CD4-positive, CD25-positive, alpha-beta regulatory T cell (primary cell): ENCODE data around the gene SETBP1. TPM values are rescaled to one million over a fixed set of nuclear protein-coding genes. Genes with fewer than 3 reads are reported as not detected.

ENCODE experiments used
- ATAC-seq, 2 donors: fragments of 150-1000 bp; cut with Tn5 transposase; one replicate each; pipeline ENCODE4 v1.10.0; 2021; ENCODE audit warnings: low read depth in 2 of 2, moderate number of reproducible peaks in 2 of 2, moderate library complexity in 1 of 2
- DNase-seq, 3 donors: peaks; one replicate each; pipeline versions ENCODE4 v3.0.0 to v3.0.0-alpha.2; 2012 to 2022; ENCODE audit warnings: mixed read lengths in 1 of 3
- H3K27ac ChIP-seq: one replicate; pipeline ENCODE4 v1.7.0; 2013; ENCODE audit warnings: mild to moderate bottlenecking, low read length; ENCODE audit not compliant: insufficient read depth, poor library complexity, severe bottlenecking
- H3K27me3 ChIP-seq: one replicate; pipeline ENCODE4 v1.7.0; 2013; ENCODE audit warnings: low read length; ENCODE audit not compliant: control insufficient read depth, insufficient read depth
- H3K36me3 ChIP-seq: one replicate; pipeline ENCODE4 v1.7.0; 2013; ENCODE audit warnings: mild to moderate bottlenecking, low read length, moderate library complexity; ENCODE audit not compliant: control insufficient read depth, insufficient read depth
- H3K4me1 ChIP-seq: 2 replicates; pipeline ENCODE4 v1.7.0; 2013; ENCODE audit warnings: mild to moderate bottlenecking, low read length; ENCODE audit not compliant: insufficient read depth, control insufficient read depth, poor library complexity, severe bottlenecking
- H3K4me3 ChIP-seq: one replicate; pipeline ENCODE4 v1.7.0; 2013; ENCODE audit warnings: low read depth, mild to moderate bottlenecking, low read length, moderate library complexity
- H3K9me3 ChIP-seq, 2 experiments: 1 replicate in 1 of 2; 2 replicates in 1 of 2; pipeline ENCODE4 v1.7.0; 2013; ENCODE audit warnings: low read length in 2 of 2, mild to moderate bottlenecking in 1 of 2, moderate library complexity in 1 of 2; ENCODE audit not compliant: control insufficient read depth in 2 of 2
- H3K27ac Mint-ChIP-seq, 3 donors: one replicate each; pipeline ENCODE4 v1.8.0; 2020 to 2022; ENCODE audit warnings: mild to moderate bottlenecking in 3 of 3, mixed read lengths in 3 of 3, moderate library complexity in 2 of 3
- H3K27me3 Mint-ChIP-seq: one replicate; pipeline ENCODE4 v1.8.0; 2022; ENCODE audit warnings: mild to moderate bottlenecking, mixed read lengths
- H3K36me3 Mint-ChIP-seq: one replicate; pipeline ENCODE4 v1.8.0; 2020; ENCODE audit warnings: mixed read lengths
- H3K4me1 Mint-ChIP-seq, 4 donors: one replicate each; pipeline ENCODE4 v1.8.0; 2020 to 2022; ENCODE audit warnings: mixed read lengths in 4 of 4, mild to moderate bottlenecking in 1 of 4
- H3K4me3 Mint-ChIP-seq, 4 donors: one replicate each; pipeline ENCODE4 v1.8.0; 2020 to 2022; ENCODE audit warnings: mild to moderate bottlenecking in 4 of 4, mixed read lengths in 4 of 4, moderate library complexity in 3 of 4
- H3K9me3 Mint-ChIP-seq, 7 donors: one replicate each; pipeline ENCODE4 v1.8.0; 2020 to 2022; ENCODE audit warnings: mixed read lengths in 7 of 7, mild to moderate bottlenecking in 3 of 7, moderate library complexity in 2 of 7
- polyA plus RNA-seq, 4 donors: library from polyadenylated mRNA; unstranded; fragments of 300-500 nt; fragmentation: Illumina TruSeq; gene quantifications; one replicate each; pipeline ENCODE4 v1.2.3, GENCODE V29; 2021
- total RNA-seq: library from RNA; stranded (reverse); gene quantifications from one replicate; pipeline ENCODE4 v1.2.3, GENCODE V29; 2022

Gene SETBP1
- total and polyA plus RNA-seq, 5 donors from 2014 or later, result 0.32 to 1.6 (median 0.38) TPM; not detected in 2

DNA sequence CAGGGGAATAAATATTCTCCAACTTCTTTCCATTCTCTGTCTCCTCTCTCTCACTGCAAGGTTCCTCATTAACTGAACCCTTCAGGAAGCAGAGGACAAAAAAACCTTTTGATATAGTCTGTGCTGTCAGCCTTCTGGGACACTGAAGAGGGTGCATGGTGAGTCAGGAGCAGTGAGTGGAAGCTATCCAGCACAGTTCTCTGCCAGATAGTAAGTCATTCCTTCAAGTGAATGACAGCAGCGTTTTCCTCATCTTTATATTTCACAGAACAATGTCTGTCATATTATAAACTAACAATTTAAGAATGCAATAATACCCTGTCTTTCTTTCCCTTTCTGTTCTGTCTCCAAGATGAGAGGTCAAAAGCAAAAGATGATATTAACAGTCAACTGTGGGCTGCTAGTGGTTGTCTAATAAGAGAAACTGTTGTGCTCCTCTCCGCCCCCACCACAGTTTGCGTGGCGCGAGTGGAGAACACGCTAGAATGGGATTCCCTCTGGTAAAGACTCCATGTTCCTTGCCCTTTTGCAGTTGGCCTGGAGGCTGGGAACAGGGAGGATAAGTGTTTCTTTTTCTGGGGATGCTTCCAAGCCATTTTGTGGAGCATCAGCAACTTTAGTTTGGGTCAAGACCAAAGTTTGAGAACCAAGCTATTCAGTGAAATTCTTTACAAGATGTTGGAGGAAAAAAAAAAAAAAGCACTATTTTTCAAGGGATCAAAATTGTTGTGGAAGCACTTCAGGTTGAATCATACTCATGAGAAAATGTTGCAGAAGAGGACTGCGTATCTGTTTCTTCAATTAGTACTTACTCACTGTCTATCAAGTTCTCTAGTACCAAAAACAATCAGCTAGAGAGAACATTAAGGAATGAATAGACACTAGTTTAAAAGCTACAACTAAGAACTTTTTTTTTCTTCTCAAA, 430.2 kb downstream of the SETBP1 start:
- H3K36me3 ChIP-seq, result no peaks in the 10 kb centered on the region
- no peak overlapping the region for H3K27ac ChIP-seq
- DNase-seq, result no peak
- Mint-ChIP-seq H3K27ac (no peak overlapping the region), H3K36me3 (no peaks in the 10 kb centered on the region), H3K27me3 (peaks cover 4% of the 10 kb centered on the region), H3K4me1 (peaks cover 0 to 1% (median 0%) of the 10 kb centered on the region in 4 donors), H3K4me3 (no peak overlapping the region), H3K9me3 (peaks cover 0 to 3% (median 0%) of the 10 kb centered on the region in 7 donors)
- H3K27me3 ChIP-seq, result peaks cover 1% of the 10 kb centered on the region
- H3K4me1 ChIP-seq, result no peaks in the 10 kb centered on the region
- no peak for ATAC-seq
- H3K4me3 ChIP-seq, result no peak overlapping the region
- H3K9me3 ChIP-seq, result no peaks in the 10 kb centered on the region

DNA sequence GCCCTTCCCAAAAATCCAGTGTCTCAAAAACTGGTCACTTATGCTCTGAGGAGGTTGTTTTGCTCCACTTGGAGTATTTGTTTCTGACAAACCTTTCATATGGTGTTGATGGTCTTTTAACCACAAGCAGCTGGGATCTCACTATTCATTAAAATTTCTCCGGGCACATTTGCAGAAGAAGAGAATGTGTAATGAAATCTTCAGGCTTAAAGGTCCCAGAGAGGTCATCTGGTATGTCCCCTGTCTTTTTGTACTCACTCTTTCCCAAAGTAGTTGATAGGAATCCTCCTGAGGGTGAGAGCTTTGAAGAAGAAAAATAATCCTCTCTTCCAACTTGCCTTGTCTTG, 430.8 kb downstream of the SETBP1 start:
- Mint-ChIP-seq H3K27ac (no peak overlapping the region), H3K4me3 (no peak overlapping the region), H3K27me3 (peaks cover 4% of the 10 kb centered on the region), H3K9me3 (peaks cover 0 to 3% (median 0%) of the 10 kb centered on the region in 7 donors), H3K4me1 (no peaks in the 10 kb centered on the region), H3K36me3 (no peaks in the 10 kb centered on the region)
- Histone ChIP-seq H3K27ac (no peak overlapping the region), H3K36me3 (no peaks in the 10 kb centered on the region), H3K4me3 (no peak overlapping the region), H3K27me3 (peaks cover 1% of the 10 kb centered on the region), H3K9me3 (no peaks in the 10 kb centered on the region), H3K4me1 (no peaks in the 10 kb centered on the region)
- no peak for DNase-seq
- no peak for ATAC-seq

- no peak for ATAC-seq
Observed at GRCh38 chr18:45112682-45113081, 432.0 kb downstream of the SETBP1 start.

DNA sequence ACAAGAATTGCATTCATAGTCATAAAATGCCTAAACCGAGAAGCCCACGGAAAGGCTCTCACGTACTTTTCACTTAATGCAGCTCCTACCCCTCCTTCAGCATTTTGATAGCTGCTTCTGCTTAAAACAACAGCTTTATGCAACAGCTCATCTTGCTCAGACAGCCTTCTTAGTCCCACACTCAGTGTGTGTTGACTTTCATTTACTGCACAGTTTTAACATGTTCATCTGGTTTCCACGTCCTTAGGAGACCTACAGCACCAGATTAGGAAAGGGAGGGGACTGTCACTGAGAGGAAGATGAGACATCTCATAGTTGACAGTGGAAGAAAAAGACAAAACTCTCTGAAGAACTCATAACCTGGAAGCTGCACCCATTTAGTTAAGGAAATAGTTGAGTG, 435.4 kb downstream of the SETBP1 start:
- H3K36me3 ChIP-seq, result no peaks in the 10 kb centered on the region
- H3K4me3 ChIP-seq, result no peak overlapping the region
- Mint-ChIP-seq H3K4me3 (no peak overlapping the region), H3K36me3 (no peaks in the 10 kb centered on the region), H3K9me3 (peaks cover 0 to 3% (median 0%) of the 10 kb centered on the region in 7 donors), H3K4me1 (no peaks in the 10 kb centered on the region), H3K27me3 (peaks cover 4% of the 10 kb centered on the region), H3K27ac (no peak overlapping the region)
- H3K27ac ChIP-seq, result no peak overlapping the region
- H3K27me3 ChIP-seq, result peaks cover 4% of the 10 kb centered on the region
- no peaks in the 10 kb centered on the region for H3K9me3 ChIP-seq
- H3K4me1 ChIP-seq, result no peaks in the 10 kb centered on the region
- ATAC-seq (no peak), DNase-seq (no peak)

More at GRCh38 chr18:45112682-45113081, 432.0 kb downstream of the SETBP1 start:
- H3K4me1 ChIP-seq, result no peaks in the 10 kb centered on the region
- H3K27me3 Mint-ChIP-seq, result peaks cover 4% of the 10 kb centered on the region
- H3K27ac Mint-ChIP-seq, result no peak overlapping the region
- no peaks in the 10 kb centered on the region for H3K9me3 ChIP-seq
- peaks cover 0 to 3% (median 0%) of the 10 kb centered on the region in 7 donors for H3K9me3 Mint-ChIP-seq
- no peak overlapping the region for H3K4me3 ChIP-seq
- no peak for DNase-seq
- no peaks in the 10 kb centered on the region for H3K36me3 ChIP-seq
- no peaks in the 10 kb centered on the region for H3K4me1 Mint-ChIP-seq
- H3K4me3 Mint-ChIP-seq, result no peak overlapping the region
- H3K36me3 Mint-ChIP-seq, result no peaks in the 10 kb centered on the region
- no peak overlapping the region for H3K27ac ChIP-seq
- peaks cover 2% of the 10 kb centered on the region for H3K27me3 ChIP-seq
